ENCODE measurements around the gene ZFP30.

ZFP30 gene

DNA sequence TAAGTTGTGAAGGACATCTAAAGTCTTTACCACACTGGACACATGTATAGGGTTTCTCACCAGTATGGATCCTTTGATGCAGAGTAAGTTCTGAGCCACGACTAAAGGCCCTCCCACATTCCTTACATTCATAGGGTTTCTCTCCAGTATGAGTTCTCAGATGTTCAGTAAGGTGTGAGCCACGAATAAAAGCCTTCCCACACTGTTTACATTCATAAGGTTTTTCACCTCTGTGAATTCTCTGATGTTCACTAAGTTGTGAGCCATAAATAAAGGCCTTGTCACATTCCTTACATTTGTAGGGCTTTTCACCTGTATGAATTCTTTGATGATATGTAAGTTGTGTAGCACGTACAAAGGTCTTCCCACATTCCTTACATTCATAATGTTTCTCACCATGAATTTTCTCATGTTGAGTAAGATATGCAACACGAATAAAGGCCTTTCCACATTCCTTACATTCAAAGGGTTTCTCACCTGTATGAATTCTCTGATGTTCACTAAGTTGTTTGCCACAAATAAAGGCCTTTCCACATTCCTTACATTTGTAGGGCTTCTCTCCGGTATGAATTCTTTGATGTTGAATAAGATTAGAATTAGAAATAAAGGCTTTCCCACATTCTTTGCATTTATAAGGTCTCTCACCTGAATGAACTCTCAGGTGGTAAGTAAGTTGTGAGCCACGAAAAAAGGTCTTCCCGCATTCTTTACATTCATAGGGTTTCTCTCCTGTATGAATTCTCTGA is 90.5 kb downstream of the ZFP30 start:
- DNase-seq (ENCODE audit: low spot score), result no peak
